HEK293T (cell line): ENCODE data around the gene ETV6.

Experiments used
- ELF4 ChIP-seq: fragments of 450-650 bp; IDR thresholded peaks from 2 replicates; pipeline ENCODE4 v1.6.1; 2017; ENCODE audit warnings: antibody characterized with exemption
- FOXM1 ChIP-seq: fragments of 450-650 bp; IDR thresholded peaks from 2 replicates; pipeline ENCODE4 v1.6.1; 2017; ENCODE audit warnings: mild to moderate bottlenecking, borderline replicate concordance

DNA sequence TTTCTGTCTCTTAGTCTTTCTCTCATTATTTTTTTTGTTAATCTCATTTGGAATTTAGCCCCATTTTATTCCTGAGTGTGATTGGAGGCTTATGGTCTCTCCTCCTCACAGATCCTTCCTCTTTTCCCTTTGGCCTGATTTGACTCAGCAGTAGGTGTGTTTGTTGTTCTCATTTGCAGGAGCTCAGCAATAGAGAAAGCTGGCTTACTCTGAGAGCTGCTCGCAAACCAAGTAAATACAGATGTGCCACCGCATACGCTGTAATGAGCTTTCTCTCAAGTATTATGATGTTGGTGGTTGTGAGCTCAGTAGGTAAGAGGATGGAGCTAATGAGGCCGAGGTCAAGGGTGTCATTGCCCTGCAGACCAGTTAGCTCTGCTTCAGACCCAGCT lies 206.5 kb downstream of the ETV6 start:
- no peak for TF ChIP-seq ELF4
- TF ChIP-seq FOXM1, result no peak
